Activated CD8-positive, alpha-beta memory T cell treated with anti-CD3 and anti-CD28 coated beads for 1 hour (primary cell): Measurements from ENCODE around the gene THPO.
A peak's percentile ranks its signal among the peaks of the same experiment; 100 is the strongest.

Experiments
- DNase-seq, 2 donors: peaks; one replicate each; pipeline ENCODE4 v3.0.0-alpha.2; 2020; ENCODE audit warnings: low read depth in 1 of 2; ENCODE audit errors: extremely low read depth in 1 of 2

Gene THPO

GRCh38 chr3:184335661-184336546 is 42.1 kb downstream of the THPO start:
- DNase-seq = peak; percentile 63 to 89

- no peak for DNase-seq
Measured at GRCh38 chr3:184335291-184335660, 42.7 kb downstream of the THPO start.

GRCh38 chr3:184334470-184335158 is 43.4 kb downstream of the THPO start:
- peak in 1 of 2 donors; percentile 20 for DNase-seq

GRCh38 chr3:184333700-184334099 is 44.3 kb downstream of the THPO start:
- DNase-seq = no peak

GRCh38 chr3:184333190-184333589 is 44.8 kb downstream of the THPO start:
- no peak for DNase-seq

- no peak for DNase-seq
Measured at GRCh38 chr3:184332370-184333090, 45.5 kb downstream of the THPO start.

GRCh38 chr3:184328516-184328915 is 49.5 kb downstream of the THPO start:
- no peak for DNase-seq

- no peak for DNase-seq
Measured at GRCh38 chr3:184327171-184327570, 50.8 kb downstream of the THPO start.

GRCh38 chr3:184325715-184326369 is 52.2 kb downstream of the THPO start:
- DNase-seq = no peak

- DNase-seq = no peak
Measured at GRCh38 chr3:184325269-184325668, 52.7 kb downstream of the THPO start.

GRCh38 chr3:184323696-184324095 is 54.3 kb downstream of the THPO start:
- no peak for DNase-seq

- no peak for DNase-seq
Measured at GRCh38 chr3:184322731-184323487, 55.1 kb downstream of the THPO start.
